ENCODE data around the gene PRDX5. TPM values are rescaled to one million over a fixed set of nuclear protein-coding genes. Genes with fewer than 3 reads are reported as not detected.

PRDX5 gene
- total and polyA plus RNA-seq, 9 of the 15 experiments (the other 6 are each of a cell fraction or from before 2014, with no cell fraction given), result 40.8 to 327 (median 204) TPM

DNA sequence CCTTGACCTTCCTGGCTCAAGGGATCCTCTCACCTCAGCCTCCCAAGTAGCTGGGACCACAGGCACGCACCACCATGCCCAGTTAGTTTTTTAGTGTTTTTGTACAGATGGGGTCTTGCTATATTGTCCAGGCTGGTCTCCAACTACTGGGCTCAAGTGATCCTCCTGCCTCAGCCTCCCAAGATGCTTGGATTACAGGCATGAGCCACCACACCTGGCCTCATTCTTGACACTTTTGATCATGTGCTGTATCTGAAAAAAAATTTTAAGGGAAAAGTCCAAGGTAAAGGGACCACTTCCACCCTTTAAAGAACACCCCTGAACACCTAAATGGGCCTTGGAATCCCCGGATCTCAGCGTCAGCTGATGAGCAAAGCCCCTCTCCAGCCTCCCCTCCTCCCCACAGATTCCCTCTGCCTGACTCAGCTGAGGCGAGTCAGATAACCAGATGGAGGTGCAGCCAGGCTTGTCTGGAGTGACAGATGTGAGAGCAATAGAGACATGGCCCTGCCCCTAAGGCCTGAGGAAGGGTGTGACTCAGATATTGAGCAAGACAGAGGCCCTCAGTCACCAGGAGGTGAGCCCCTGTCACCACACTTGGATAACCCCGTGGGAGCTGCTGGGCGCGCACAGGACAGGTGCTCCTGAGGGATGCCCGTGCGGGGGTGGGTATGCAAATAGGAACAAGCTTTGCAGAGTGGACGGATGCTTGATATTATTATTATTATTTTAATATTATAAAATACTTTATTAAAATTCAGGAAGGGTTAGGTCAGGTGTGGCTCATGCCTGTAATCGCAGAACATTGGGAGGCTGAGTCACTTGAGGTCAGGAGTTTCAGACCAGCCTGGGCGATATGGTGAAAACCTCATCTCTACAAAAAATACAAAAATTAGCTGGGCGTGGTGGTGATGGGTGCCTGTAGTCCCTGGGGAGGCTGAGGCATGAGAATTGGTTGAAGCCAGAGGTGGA is 17.1 kb downstream of the PRDX5 start (continued):
- TF ChIP-seq EP400 (IDR thresholded peaks at IDR 0.05), result peak; percentile 78
- peak; percentile 99 for TF ChIP-seq ARID1B (IDR thresholded peaks at IDR 0.05)
- TF ChIP-seq NR2C2 (CRISPR knock-in tag; IDR thresholded peaks at IDR 0.05), result no peak
- TF ChIP-seq NR2C2 (tag; IDR thresholded peaks at IDR 0.05), result peak; percentile 75
- no peak for TF ChIP-seq KDM5B (IDR thresholded peaks at IDR 0.05; ENCODE audit: insufficient replicate concordance, low read depth, low read length)
- no peak for TF ChIP-seq COPS2 (conservative IDR thresholded peaks at IDR 0.05)
- TF ChIP-seq, protein P1, sequence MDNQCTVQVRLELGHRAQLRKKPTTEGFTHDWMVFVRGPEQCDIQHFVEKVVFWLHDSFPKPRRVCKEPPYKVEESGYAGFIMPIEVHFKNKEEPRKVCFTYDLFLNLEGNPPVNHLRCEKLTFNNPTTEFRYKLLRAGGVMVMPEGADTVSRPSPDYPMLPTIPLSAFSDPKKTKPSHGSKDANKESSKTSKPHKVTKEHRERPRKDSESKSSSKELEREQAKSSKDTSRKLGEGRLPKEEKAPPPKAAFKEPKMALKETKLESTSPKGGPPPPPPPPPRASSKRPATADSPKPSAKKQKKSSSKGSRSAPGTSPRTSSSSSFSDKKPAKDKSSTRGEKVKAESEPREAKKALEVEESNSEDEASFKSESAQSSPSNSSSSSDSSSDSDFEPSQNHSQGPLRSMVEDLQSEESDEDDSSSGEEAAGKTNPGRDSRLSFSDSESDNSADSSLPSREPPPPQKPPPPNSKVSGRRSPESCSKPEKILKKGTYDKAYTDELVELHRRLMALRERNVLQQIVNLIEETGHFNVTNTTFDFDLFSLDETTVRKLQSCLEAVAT (IDR thresholded peaks at IDR 0.05), result peak in 1 of 2 experiments; percentile 81; a peak in 2 of 4 replicates
- peak; percentile 74; the same call in 1 of the 2 replicates for TF ChIP-seq GATAD2A (IDR thresholded peaks at IDR 0.05)
- TF ChIP-seq, protein P2, sequence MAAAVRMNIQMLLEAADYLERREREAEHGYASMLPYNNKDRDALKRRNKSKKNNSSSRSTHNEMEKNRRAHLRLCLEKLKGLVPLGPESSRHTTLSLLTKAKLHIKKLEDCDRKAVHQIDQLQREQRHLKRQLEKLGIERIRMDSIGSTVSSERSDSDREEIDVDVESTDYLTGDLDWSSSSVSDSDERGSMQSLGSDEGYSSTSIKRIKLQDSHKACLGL (CRISPR knock-in tag; IDR thresholded peaks at IDR 0.05; ENCODE audit: borderline replicate concordance, poor library complexity, severe bottlenecking), result no peak
- TF ChIP-seq KLF13 (tag; IDR thresholded peaks at IDR 0.05; ENCODE audit: borderline replicate concordance, low read depth), result no peak
- peak; percentile 75; the same call in 1 of the 2 replicates for TF ChIP-seq MAFF (IDR thresholded peaks at IDR 0.05; ENCODE audit: low read length)
- TF ChIP-seq NR2C1 (IDR thresholded peaks at IDR 0.05), result peak; percentile 52
- TF ChIP-seq NR2C1 (tag; IDR thresholded peaks at IDR 0.05), result peak; percentile 69
- TF ChIP-seq DPF2 (IDR thresholded peaks at IDR 0.05), result peak; percentile 100
- TF ChIP-seq CCNT2 (IDR thresholded peaks at IDR 0.05; ENCODE audit: borderline replicate concordance, extremely low read depth, insufficient read length, low read depth, low read length), result peak; percentile 94
- TF ChIP-seq NONO (IDR thresholded peaks at IDR 0.05; ENCODE audit: low read depth in 2 of 2, low read length in 1 of 2), result peak in 1 of 2 experiments; percentile 81; a peak in 1 of 4 replicates
- peak; percentile 71 for TF ChIP-seq XRCC5 (IDR thresholded peaks at IDR 0.05; ENCODE audit: low read depth, low read length)
- TF ChIP-seq, protein P3, sequence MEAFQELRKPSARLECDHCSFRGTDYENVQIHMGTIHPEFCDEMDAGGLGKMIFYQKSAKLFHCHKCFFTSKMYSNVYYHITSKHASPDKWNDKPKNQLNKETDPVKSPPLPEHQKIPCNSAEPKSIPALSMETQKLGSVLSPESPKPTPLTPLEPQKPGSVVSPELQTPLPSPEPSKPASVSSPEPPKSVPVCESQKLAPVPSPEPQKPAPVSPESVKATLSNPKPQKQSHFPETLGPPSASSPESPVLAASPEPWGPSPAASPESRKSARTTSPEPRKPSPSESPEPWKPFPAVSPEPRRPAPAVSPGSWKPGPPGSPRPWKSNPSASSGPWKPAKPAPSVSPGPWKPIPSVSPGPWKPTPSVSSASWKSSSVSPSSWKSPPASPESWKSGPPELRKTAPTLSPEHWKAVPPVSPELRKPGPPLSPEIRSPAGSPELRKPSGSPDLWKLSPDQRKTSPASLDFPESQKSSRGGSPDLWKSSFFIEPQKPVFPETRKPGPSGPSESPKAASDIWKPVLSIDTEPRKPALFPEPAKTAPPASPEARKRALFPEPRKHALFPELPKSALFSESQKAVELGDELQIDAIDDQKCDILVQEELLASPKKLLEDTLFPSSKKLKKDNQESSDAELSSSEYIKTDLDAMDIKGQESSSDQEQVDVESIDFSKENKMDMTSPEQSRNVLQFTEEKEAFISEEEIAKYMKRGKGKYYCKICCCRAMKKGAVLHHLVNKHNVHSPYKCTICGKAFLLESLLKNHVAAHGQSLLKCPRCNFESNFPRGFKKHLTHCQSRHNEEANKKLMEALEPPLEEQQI (IDR thresholded peaks at IDR 0.05), result peak; percentile 85
- TF ChIP-seq NFIC (IDR thresholded peaks at IDR 0.05), result peak; percentile 96
- TF ChIP-seq RBM17 (IDR thresholded peaks at IDR 0.05; ENCODE audit: borderline replicate concordance, low read depth, low read length), result no peak
- TF ChIP-seq, protein P4, sequence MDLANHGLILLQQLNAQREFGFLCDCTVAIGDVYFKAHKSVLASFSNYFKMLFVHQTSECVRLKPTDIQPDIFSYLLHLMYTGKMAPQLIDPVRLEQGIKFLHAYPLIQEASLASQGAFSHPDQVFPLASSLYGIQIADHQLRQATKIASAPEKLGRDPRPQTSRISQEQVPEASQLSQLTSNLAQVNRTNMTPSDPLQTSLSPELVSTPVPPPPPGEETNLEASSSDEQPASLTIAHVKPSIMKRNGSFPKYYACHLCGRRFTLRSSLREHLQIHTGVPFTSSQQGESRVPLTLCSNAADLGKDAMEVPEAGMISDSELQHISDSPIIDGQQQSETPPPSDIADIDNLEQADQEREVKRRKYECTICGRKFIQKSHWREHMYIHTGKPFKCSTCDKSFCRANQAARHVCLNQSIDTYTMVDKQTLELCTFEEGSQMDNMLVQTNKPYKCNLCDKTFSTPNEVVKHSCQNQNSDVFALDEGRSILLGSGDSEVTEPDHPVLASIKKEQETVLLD (IDR thresholded peaks at IDR 0.05), result peak; percentile 69
